Ishikawa (cell line): ENCODE results near the gene FGGY.

Experiments
- CEBPB ChIP-seq: IDR thresholded peaks from 2 replicates; pipeline ENCODE4 v1.6.1; 2012
- CREB1 ChIP-seq: IDR thresholded peaks from 2 replicates; pipeline ENCODE4 v1.6.1; 2012; ENCODE audit warnings: low read depth
- EGR1 ChIP-seq: IDR thresholded peaks from 2 replicates; pipeline ENCODE4 v1.6.1; 2012
- EP300 ChIP-seq: IDR thresholded peaks from 2 replicates; pipeline ENCODE4 v1.6.1; 2012; ENCODE audit warnings: borderline replicate concordance
- FOXM1 ChIP-seq: IDR thresholded peaks from 2 replicates; pipeline ENCODE4 v1.6.1; 2012; ENCODE audit warnings: low read depth, borderline replicate concordance
- MAX ChIP-seq: IDR thresholded peaks from 2 replicates; pipeline ENCODE4 v1.6.1; 2012
- NFIC ChIP-seq: IDR thresholded peaks from 2 replicates; pipeline ENCODE4 v1.6.1; 2012
- RAD21 ChIP-seq: IDR thresholded peaks from 2 replicates; pipeline ENCODE4 v1.6.1; 2012; ENCODE audit warnings: low read depth
- REST ChIP-seq: IDR thresholded peaks from 2 replicates; pipeline ENCODE4 v1.6.1; 2012; ENCODE audit warnings: low read depth, mild to moderate bottlenecking
- TAF1 ChIP-seq: IDR thresholded peaks from 2 replicates; pipeline ENCODE4 v1.6.1; 2012; ENCODE audit warnings: low read depth, mild to moderate bottlenecking
- TCF12 ChIP-seq: IDR thresholded peaks from 2 replicates; pipeline ENCODE4 v1.6.1; 2012; ENCODE audit warnings: low read depth
- TEAD4 ChIP-seq: IDR thresholded peaks from 2 replicates; pipeline ENCODE4 v1.6.1; 2012
- YY1 ChIP-seq: IDR thresholded peaks from 2 replicates; pipeline ENCODE4 v1.6.1; 2012; ENCODE audit warnings: low read depth
- ZBTB7A ChIP-seq: IDR thresholded peaks from 2 replicates; pipeline ENCODE4 v1.6.1; 2012; ENCODE audit warnings: low read depth
- TF ChIP-seq, protein P1 (sequence below): IDR thresholded peaks from 2 replicates; pipeline ENCODE4 v1.6.1; 2012

Gene FGGY

DNA sequence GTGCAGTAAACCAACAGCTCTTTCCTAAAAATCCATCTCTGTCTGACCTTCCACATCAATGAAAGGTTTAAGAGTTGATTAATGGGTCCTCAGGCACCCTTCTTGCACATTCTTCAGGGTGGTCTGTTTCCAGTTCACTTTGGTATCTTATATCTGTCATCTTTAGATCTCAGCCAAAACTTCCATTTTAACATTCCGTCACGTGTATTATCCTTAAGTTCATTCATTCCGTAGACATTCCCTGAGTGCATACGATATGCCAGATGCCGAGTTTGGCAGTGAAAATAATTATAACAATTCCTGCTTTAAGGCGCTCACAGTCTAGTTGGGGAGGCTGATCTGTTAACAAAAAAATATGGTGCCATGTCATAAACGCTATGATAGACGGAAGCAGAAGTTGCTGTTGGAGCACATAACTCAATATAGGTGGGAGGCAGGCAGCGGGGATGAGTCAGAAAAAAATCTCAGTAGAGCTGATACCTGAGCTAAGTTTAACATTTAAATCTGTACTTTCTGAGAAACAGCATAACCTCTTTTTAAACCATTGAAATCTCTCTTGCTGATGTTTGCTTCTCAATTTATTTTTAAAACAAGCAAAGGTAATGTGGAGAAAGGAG lies 458.3 kb downstream of the FGGY start:
- TF ChIP-seq REST = no peak
- no peak for TF ChIP-seq ZBTB7A
- no peak for TF ChIP-seq YY1
- TF ChIP-seq NFIC = no peak
- TF ChIP-seq TEAD4 = no peak
- TF ChIP-seq, protein P1, sequence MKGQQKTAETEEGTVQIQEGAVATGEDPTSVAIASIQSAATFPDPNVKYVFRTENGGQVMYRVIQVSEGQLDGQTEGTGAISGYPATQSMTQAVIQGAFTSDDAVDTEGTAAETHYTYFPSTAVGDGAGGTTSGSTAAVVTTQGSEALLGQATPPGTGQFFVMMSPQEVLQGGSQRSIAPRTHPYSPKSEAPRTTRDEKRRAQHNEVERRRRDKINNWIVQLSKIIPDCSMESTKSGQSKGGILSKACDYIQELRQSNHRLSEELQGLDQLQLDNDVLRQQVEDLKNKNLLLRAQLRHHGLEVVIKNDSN = no peak
- no peak for TF ChIP-seq FOXM1
- no peak for TF ChIP-seq CEBPB
- no peak for TF ChIP-seq TCF12
- TF ChIP-seq CREB1 = no peak
- no peak for TF ChIP-seq MAX
- TF ChIP-seq EP300 = no peak
- no peak for TF ChIP-seq EGR1
- TF ChIP-seq RAD21 = no peak
- no peak for TF ChIP-seq TAF1

GRCh38 chr1:59757197-59757747 lies 460.4 kb downstream of the FGGY start:
- TF ChIP-seq EGR1 (no peak), TCF12 (no peak)

DNA sequence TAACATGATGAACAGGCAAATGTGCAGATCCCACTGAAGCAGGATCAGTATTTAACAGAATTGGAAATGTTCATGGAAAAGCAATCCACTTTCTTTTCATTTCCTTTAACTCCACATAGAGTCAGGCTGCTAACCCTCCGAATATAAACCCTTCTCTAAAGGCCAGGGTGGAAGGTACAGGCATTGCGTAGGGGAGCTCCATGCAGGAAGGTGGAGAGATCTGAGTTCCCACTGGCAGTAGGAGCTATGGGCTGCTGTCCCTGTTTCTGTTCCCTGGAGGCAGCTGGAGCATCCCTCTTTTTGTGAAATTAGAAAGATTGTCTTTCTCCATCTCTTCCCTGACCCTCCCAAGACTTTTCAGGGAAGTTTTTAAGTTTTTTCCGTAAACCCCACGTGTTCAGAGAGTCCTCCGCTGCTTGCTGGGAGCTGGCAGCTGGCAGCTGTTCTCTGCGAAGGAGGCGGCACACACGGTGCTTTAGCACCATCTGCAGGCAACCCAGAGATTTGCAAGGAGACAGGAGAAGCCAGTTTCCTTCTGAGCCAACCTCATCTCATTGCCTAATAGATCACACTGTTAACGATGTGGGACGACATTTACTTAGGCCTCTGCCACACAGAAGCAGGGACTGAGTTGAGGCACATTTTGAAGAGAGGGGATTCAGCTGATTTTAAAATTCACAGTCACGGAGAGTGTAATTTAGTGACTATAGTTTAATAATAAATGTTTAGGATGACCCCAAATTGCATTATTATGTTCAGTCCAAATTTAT lies 462.4 kb downstream of the FGGY start:
- TF ChIP-seq CEBPB (peak; percentile 52; the same call in 1 of the 2 replicates), TCF12 (0 out of 2 replicates have a peak, but pooled peaks have one; percentile 39), YY1 (no peak), NFIC (peak; percentile 63), REST (no peak), RAD21 (peak; percentile 99), MAX (peak; percentile 73)
- TF ChIP-seq, protein P1 = peak; percentile 76

DNA sequence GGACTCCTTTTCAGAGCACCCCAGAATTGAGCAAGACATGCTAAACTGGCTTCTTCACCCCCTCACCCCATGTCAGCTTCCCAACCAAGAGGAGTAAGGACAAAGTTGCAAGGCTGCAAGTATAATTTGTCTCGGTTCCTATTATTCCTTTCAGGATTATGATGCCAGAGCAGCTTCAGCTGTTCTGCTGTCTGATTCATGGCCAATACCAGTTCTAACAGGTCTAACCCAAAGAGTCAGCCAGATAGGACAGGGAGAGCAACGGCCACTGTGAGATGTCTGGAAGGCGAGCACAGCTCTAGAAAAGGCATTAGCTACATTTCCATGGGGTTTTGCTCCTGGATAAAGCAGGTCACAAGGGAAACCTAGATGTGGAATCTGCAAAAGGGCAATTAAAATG lies 464.5 kb downstream of the FGGY start:
- TF ChIP-seq RAD21 (no peak), REST (no peak)

DNA sequence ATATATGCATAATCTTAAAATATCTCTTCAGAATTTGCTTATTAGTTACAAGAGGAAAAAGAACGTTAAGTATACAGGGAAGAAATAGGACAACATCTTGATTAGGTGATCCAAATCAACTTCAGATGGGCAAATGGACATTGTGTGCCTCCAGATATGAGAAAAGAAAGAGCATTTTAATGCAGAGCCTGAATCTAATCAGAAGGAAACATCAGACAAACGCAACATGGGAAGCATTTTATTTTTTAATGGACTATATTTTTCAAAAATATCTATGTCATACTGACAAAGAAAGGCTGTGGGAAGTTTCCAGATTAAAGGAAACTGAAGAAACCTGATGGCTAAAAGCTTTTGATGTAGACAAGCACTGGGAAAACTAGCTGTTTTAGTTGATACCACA lies 466.5 kb downstream of the FGGY start:
- TF ChIP-seq TCF12 = no peak
- TF ChIP-seq CEBPB = no peak
- TF ChIP-seq, protein P1 = no peak
- no peak for TF ChIP-seq REST
